NB4 (cell line): Measurements from ENCODE around the gene CUL1.
A peak's percentile ranks its signal among the peaks of the same experiment; 100 is the strongest.

Experiments
- MYC ChIP-seq: IDR thresholded peaks from 2 replicates; pipeline ENCODE4 v1.6.1; 2011; ENCODE audit warnings: low read depth, low read length
- POLR2A ChIP-seq: IDR thresholded peaks from 2 replicates; pipeline ENCODE4 v1.6.1; 2011; ENCODE audit warnings: mild to moderate bottlenecking; ENCODE audit not compliant: insufficient read length; ENCODE audit errors: extremely low read depth
- TF ChIP-seq, protein P1 (sequence below): IDR thresholded peaks from one replicate; pipeline ENCODE4 v1.5.1; 2012; ENCODE audit warnings: low read depth, low read length

DNA sequence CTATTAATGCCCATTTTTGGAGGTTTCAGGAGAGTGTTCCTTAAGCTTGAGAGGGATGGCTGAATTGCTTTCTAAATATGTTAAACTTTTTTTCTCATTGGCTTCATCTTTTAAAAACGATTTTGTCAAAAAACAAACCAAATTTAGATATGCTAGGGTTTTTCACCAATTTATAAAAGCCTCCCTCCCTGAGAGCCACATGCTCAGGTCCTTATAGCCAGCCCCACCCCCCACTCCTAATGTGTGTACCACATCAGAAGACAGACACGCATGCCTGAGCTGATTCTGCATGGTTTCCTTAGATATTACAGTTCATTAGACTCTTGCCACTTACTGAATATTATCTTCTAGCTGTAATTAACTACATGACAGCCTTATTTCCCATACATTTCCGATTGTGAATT is 2.0 kb downstream of the CUL1 start:
- TF ChIP-seq, protein P1, sequence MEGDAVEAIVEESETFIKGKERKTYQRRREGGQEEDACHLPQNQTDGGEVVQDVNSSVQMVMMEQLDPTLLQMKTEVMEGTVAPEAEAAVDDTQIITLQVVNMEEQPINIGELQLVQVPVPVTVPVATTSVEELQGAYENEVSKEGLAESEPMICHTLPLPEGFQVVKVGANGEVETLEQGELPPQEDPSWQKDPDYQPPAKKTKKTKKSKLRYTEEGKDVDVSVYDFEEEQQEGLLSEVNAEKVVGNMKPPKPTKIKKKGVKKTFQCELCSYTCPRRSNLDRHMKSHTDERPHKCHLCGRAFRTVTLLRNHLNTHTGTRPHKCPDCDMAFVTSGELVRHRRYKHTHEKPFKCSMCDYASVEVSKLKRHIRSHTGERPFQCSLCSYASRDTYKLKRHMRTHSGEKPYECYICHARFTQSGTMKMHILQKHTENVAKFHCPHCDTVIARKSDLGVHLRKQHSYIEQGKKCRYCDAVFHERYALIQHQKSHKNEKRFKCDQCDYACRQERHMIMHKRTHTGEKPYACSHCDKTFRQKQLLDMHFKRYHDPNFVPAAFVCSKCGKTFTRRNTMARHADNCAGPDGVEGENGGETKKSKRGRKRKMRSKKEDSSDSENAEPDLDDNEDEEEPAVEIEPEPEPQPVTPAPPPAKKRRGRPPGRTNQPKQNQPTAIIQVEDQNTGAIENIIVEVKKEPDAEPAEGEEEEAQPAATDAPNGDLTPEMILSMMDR, result no peak
- TF ChIP-seq POLR2A, result no peak
- peak; percentile 43; the same call in 1 of the 2 replicates for TF ChIP-seq MYC
